Karpas-422 (cell line): ENCODE data around the gene SERPINA3. TPM values are rescaled to one million over a fixed set of nuclear protein-coding genes. Genes with fewer than 3 reads are reported as not detected.
A peak's percentile ranks its signal among the peaks of the same experiment; 100 is the strongest.
"Not testable (repeated sequence)": the region's sequence is repeated elsewhere in the genome, so short reads cannot be mapped to it uniquely, and the experiment has no call there.

Experiments
- DNase-seq: peaks from one replicate; pipeline ENCODE4 v3.0.0-alpha.2; 2015
- H2AFZ ChIP-seq: fragments of 200-600 bp; sonication (generic); 2 replicates; pipeline ENCODE4 v1.6.1; 2014; ENCODE audit warnings: antibody characterized with exemption, low read length, mixed read lengths
- H3K27ac ChIP-seq: fragments of 200-600 bp; sonication (generic); 2 replicates; pipeline ENCODE4 v1.5.1; 2014; ENCODE audit warnings: mild to moderate bottlenecking, low read length, moderate library complexity
- H3K27me3 ChIP-seq: fragments of 200-600 bp; sonication (generic); 2 replicates; pipeline ENCODE4 v1.6.1; 2014; ENCODE audit warnings: low read length, mixed read lengths
- H3K36me3 ChIP-seq: fragments of 200-600 bp; sonication (generic); 2 replicates; pipeline ENCODE4 v1.6.1; 2014; ENCODE audit warnings: low read length, mixed read lengths; ENCODE audit not compliant: insufficient read depth
- H3K4me1 ChIP-seq: fragments of 200-600 bp; sonication (generic); 2 replicates; pipeline ENCODE4 v1.6.1; 2014; ENCODE audit warnings: mild to moderate bottlenecking, low read length, mixed read lengths
- H3K4me2 ChIP-seq: fragments of 200-600 bp; sonication (generic); 2 replicates; pipeline ENCODE4 v1.6.1; 2014; ENCODE audit warnings: low read length, low read depth, mild to moderate bottlenecking; ENCODE audit not compliant: poor library complexity, severe bottlenecking
- H3K4me3 ChIP-seq: fragments of 200-600 bp; sonication (generic); 2 replicates; pipeline ENCODE4 v1.5.1; 2014; ENCODE audit warnings: mild to moderate bottlenecking, antibody characterized with exemption, low read length, mixed read lengths
- H3K79me2 ChIP-seq: fragments of 200-600 bp; sonication (generic); 2 replicates; pipeline ENCODE4 v1.6.1; 2014; ENCODE audit warnings: mild to moderate bottlenecking, low read length, mixed read lengths
- H3K9ac ChIP-seq: fragments of 200-600 bp; sonication (generic); 2 replicates; pipeline ENCODE4 v1.6.0; 2014; ENCODE audit warnings: low read length
- H3K9me2 ChIP-seq: fragments of 200-600 bp; sonication (generic), shearing (Covaris generic); replicated peaks from 2 replicates; pipeline ENCODE4 v1.6.0; 2014; ENCODE audit warnings: mild to moderate bottlenecking, low read length, moderate library complexity; ENCODE audit not compliant: insufficient read depth
- H3K9me3 ChIP-seq: fragments of 300-700, 200-600 bp; sonication (generic); 2 replicates; pipeline ENCODE4 v1.6.1; 2014; ENCODE audit warnings: low read length, mixed read lengths
- H4K20me1 ChIP-seq: fragments of 200-600 bp; sonication (generic); 2 replicates; pipeline ENCODE4 v1.6.1; 2014; ENCODE audit warnings: mild to moderate bottlenecking, antibody characterized with exemption, low read length, low read depth; ENCODE audit not compliant: insufficient read depth
- total RNA-seq: library from RNA; depleted of rRNA; stranded (reverse); fragments of >200 nt; shearing (Covaris generic); gene quantifications from 2 replicates; pipeline ENCODE4 v1.2.3, GENCODE V29; 2014; ENCODE audit warnings: low replicate concordance

Gene SERPINA3
- total RNA-seq, 1 experiment from 2014 or later = not detected

DNA sequence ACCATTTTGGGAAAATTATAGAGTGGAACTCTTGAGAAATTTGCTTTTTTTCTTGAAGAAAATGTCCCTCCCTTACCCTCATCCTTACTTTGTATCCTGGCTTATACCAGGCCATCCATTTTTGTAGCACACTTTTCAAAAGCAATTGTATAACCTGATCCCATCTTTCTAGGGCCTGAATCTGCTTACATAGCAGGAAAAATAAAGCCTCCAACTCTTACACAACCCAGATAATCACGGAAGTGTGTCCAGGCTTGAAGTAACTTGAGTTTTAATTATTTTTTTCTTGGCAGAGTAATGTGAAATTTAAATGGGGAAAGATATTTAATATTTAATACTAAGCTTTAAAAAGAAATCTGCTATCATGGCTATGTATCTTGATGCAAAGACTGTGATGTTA, 23.0 kb downstream of the SERPINA3 start:
- no peaks in the 10 kb centered on the region for H3K79me2 ChIP-seq
- no peak overlapping the region for H3K4me2 ChIP-seq
- no peak overlapping the region for H3K4me3 ChIP-seq
- no peak for DNase-seq
- H4K20me1 ChIP-seq = no peaks in the 10 kb centered on the region
- H3K27me3 ChIP-seq = no peaks in the 10 kb centered on the region; the same call in 1 of the 2 replicates
- H2AFZ ChIP-seq = no peak overlapping the region
- no peaks in the 10 kb centered on the region for H3K9me3 ChIP-seq
- no peaks in the 10 kb centered on the region for H3K36me3 ChIP-seq
- no peaks in the 10 kb centered on the region for H3K4me1 ChIP-seq
- H3K27ac ChIP-seq = no peak overlapping the region
- no peak overlapping the region for H3K9ac ChIP-seq
- H3K9me2 ChIP-seq = no peaks in the 10 kb centered on the region

DNA sequence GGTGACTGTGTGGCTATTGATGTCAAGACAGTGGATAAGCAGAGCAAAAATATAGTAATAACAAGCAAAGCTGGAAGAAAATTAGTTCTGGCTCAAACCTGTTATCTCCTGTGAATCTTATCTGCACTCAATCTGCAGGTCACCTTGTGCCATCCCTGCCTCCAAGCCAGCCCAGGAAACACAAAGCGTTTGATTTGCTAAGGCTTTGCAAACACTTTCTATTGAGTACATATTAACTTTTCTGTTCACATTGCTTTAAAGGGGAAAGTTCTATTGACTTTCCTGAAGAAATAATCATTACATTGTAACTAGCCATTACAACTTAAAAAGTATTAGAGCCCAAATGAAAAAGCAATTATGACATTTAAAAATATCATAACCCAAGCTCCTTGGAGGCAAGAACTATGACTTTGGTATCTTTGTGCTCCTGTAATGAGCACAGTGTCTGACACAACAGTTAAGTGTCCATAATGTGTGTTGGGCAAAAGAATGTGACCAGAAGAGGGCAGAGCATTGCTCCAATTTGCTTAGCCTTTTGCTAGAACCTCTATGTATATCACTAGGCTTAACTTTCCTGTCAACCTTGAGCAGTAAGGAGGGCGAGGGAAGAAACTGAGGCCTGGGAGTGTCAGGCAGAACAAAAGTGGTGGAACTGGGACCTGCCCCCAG, 24.7 kb downstream of the SERPINA3 start:
- no peak overlapping the region for H3K9ac ChIP-seq

DNA sequence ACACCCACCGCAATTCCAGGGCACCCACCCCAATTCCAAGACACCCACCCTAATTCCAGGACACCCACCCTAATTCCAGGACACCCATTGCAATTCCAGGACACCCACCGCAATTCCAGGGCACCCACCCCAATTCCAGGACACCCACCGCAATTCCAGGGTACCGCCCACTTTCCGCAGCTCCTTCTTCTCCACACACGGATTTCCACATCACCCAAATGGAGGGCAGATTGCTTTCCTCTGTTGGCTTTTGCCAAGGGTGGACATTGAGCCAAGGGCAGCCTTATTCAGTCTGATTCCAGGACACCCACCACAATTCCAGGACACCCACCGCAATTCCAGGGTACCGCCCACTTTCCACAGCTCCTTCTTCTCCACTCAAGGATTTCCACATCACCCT, 25.6 kb downstream of the SERPINA3 start:
- H3K9me2 ChIP-seq, H3K27me3 ChIP-seq, H3K9ac ChIP-seq: not testable (repeated sequence)

More for the DNA sequence above, 24.7 kb downstream of the SERPINA3 start:
- peak; percentile 58 for DNase-seq
- no peaks in the 10 kb centered on the region for H3K9me2 ChIP-seq
- H4K20me1 ChIP-seq = no peaks in the 10 kb centered on the region
- H2AFZ ChIP-seq = no peak overlapping the region
- H3K9me3 ChIP-seq = no peaks in the 10 kb centered on the region
- no peak overlapping the region for H3K4me2 ChIP-seq
- H3K4me3 ChIP-seq = no peak overlapping the region
- no peaks in the 10 kb centered on the region for H3K79me2 ChIP-seq
- H3K27me3 ChIP-seq = no peaks in the 10 kb centered on the region; the same call in 1 of the 2 replicates
- H3K27ac ChIP-seq = no peak overlapping the region
- no peaks in the 10 kb centered on the region for H3K36me3 ChIP-seq
- H3K4me1 ChIP-seq = no peaks in the 10 kb centered on the region

DNA sequence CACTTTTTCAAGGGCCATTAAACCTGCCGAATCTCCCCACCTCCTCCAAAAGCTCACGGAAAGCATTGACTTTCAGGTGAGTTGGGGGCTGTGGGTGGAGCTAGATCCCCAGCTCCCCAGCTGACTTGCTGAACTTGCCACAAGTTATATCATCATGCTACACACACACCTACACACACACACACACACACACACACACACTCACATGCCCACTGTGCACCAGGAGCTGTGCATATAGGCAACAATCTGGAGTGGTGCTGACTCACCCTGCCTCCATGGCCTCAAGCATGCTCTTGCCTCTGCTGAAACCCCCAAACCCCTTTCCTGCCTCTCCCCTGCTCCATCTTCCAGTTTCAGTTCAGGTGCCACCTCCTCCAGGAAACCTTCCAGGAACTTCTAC, 26.1 kb downstream of the SERPINA3 start:
- Histone ChIP-seq H3K9ac (no peak overlapping the region), H2AFZ (no peak overlapping the region), H3K9me3 (no peaks in the 10 kb centered on the region), H3K79me2 (no peaks in the 10 kb centered on the region), H3K9me2 (no peaks in the 10 kb centered on the region), H3K4me3 (no peak overlapping the region), H3K27me3 (no peaks in the 10 kb centered on the region; the same call in 1 of the 2 replicates), H3K4me2 (no peak overlapping the region), H3K27ac (no peak overlapping the region), H4K20me1 (no peaks in the 10 kb centered on the region), H3K36me3 (no peaks in the 10 kb centered on the region), H3K4me1 (no peaks in the 10 kb centered on the region)
- DNase-seq = no peak

More for the DNA sequence above, 25.6 kb downstream of the SERPINA3 start:
- H3K4me2 ChIP-seq, H3K79me2 ChIP-seq, H3K4me1 ChIP-seq, H3K4me3 ChIP-seq, H3K27ac ChIP-seq, H3K36me3 ChIP-seq, H2AFZ ChIP-seq, H4K20me1 ChIP-seq, H3K9me3 ChIP-seq, DNase-seq: not testable (repeated sequence)

DNA sequence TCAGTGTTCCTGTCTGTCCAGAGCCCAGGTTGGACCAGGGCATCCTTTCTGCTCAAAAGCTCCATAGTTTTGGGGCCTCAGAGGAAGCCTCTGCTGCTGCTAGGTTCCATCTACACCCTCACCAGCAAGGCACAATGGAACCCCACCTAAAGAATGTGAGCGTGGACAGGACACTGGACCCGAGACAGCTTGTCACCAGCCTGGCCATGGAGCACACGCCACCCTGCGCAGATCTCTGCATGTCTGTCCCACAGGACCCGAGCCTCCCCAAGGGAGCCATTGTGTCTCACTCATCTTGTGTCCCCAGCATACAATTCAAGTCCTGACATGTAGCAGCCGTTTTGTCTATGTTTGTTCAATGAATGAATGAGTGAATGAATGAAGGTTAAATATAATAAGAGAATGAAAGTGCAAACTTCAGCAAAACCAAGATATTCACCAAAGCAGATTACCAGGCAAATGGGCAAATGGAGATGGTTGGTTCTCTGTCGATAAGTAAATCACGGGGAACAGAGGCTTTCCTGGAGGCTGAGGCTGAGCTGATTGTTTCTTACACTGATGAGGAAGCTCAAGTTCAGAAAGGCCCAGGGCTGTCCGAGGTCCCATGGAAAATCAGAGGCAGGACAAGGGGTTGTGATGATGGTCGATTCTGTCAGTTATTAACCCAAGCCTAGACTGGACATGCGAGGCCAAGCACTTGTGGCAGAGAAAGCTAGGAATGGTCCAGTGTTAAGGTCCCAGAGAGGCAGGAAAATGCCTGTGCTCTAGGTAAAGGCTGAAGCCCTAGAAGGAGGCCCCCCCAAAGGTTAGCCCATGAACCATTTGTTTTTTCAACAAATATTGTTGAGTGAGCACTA, 27.0 kb downstream of the SERPINA3 start:
- no peak for DNase-seq

DNA sequence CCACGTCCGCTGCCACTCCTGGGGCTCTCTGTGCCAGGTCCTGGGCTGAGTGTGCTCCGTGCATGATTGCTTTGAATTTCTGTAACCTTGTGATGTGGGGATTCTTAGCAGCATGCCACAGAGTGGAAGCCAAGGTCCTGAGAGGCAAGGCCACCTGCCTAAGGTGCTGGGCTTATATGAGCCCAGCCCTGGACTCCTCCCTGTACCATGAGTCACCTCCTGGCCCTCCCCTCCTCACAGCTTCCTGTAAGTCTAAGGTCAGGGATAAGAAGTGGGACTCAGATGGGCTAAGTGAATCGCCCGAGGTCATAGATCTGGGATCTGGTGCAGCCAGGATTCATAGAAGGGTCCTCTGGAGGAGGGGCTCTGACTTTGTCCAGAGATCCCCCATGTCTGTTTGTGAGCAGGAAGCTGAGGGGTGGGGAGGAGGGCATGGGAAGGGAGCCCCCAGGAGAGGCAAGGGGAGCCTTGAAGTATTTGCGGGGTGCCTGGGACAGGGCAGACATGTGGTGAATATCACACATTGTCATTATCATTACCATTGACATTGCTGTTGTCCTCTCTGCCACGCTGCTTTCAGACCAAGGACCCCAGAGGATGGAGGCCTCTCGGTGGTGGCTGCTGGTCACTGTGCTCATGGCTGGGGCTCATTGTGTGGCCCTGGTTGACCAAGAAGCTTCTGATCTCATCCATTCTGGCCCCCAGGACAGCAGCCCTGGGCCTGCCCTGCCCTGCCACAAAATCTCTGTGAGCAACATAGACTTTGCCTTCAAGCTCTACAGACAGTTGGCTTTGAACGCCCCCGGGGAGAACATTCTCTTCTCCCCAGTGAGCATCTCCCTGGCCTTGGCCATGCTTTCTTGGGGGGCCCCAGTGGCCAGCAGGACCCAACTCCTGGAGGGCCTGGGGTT, 28.8 kb downstream of the SERPINA3 start:
- no peak for DNase-seq

More for the DNA sequence above, 27.0 kb downstream of the SERPINA3 start:
- no peaks in the 10 kb centered on the region for H3K79me2 ChIP-seq
- H3K27ac ChIP-seq = no peak overlapping the region
- H3K9ac ChIP-seq = no peak overlapping the region
- no peaks in the 10 kb centered on the region for H3K9me3 ChIP-seq
- H3K4me2 ChIP-seq = no peak overlapping the region
- H3K4me1 ChIP-seq = no peaks in the 10 kb centered on the region
- no peaks in the 10 kb centered on the region for H4K20me1 ChIP-seq
- no peak overlapping the region for H3K4me3 ChIP-seq
- H3K36me3 ChIP-seq = no peaks in the 10 kb centered on the region
- no peaks in the 10 kb centered on the region for H3K9me2 ChIP-seq
- H2AFZ ChIP-seq = no peak overlapping the region
- no peaks in the 10 kb centered on the region for H3K27me3 ChIP-seq

DNA sequence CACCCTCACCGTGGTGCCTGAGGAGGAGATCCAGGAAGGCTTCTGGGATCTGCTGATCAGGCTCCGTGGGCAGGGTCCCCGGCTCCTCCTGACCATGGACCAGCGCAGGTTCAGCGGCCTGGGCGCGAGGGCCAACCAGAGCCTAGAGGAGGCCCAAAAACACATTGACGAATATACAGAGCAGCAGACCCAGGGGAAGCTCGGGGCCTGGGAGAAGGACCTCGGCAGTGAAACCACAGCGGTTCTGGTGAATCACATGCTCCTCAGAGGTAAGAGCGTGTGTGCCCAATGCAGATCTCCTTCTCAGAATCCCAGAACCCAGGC, 29.4 kb downstream of the SERPINA3 start:
- Histone ChIP-seq H3K4me1 (no peaks in the 10 kb centered on the region), H3K27ac (no peak overlapping the region), H3K9ac (no peak overlapping the region), H3K27me3 (no peaks in the 10 kb centered on the region), H2AFZ (no peak overlapping the region), H3K79me2 (no peaks in the 10 kb centered on the region), H3K4me3 (no peak overlapping the region), H3K36me3 (no peaks in the 10 kb centered on the region), H3K9me3 (no peaks in the 10 kb centered on the region), H4K20me1 (no peaks in the 10 kb centered on the region), H3K4me2 (no peak overlapping the region), H3K9me2 (no peaks in the 10 kb centered on the region)
- DNase-seq = no peak

More for the DNA sequence above, 28.8 kb downstream of the SERPINA3 start:
- Histone ChIP-seq H3K9me3 (no peaks in the 10 kb centered on the region), H3K27ac (no peak overlapping the region), H4K20me1 (no peaks in the 10 kb centered on the region), H3K4me2 (no peak overlapping the region), H3K27me3 (no peaks in the 10 kb centered on the region), H3K4me3 (no peak overlapping the region), H3K4me1 (no peaks in the 10 kb centered on the region), H2AFZ (no peak overlapping the region), H3K36me3 (no peaks in the 10 kb centered on the region), H3K9me2 (no peaks in the 10 kb centered on the region), H3K79me2 (no peaks in the 10 kb centered on the region), H3K9ac (no peak overlapping the region)
